A204.1 (cell line): Measurements from ENCODE around the gene SIN3B.
"Not testable (repeated sequence)": the region's sequence is repeated elsewhere in the genome, so short reads cannot be mapped to it uniquely, and the experiment has no call there.

Source experiments
- FAIRE-seq: peaks from 2 replicates; lab custom pipeline; 2012; peaks lifted over from hg19 to GRCh38; lab: Jason Lieb, UNC

SIN3B gene

GRCh38 chr19:16829010-16829821, at the start of gene SIN3B:
SIN3B (plus strand) TSS chr19:16829398; CDS start chr19:16829421, 23 bp downstream.
- no peak for FAIRE-seq

GRCh38 chr19:16779539-16780163, 49.5 kb upstream of the SIN3B start:
- no peak for FAIRE-seq

GRCh38 chr19:16782719-16783118, 46.5 kb upstream of the SIN3B start:
- no peak for FAIRE-seq

GRCh38 chr19:16788479-16788878, 40.7 kb upstream of the SIN3B start:
- FAIRE-seq, result no peak

- FAIRE-seq, result no peak
These were observed 40.0 kb upstream of the SIN3B start for GRCh38 chr19:16789238-16789637.

- no peak for FAIRE-seq
These were observed 39.1 kb upstream of the SIN3B start for GRCh38 chr19:16790051-16790450.

GRCh38 chr19:16791942-16792341, 37.3 kb upstream of the SIN3B start:
- FAIRE-seq, result no peak

- FAIRE-seq, result no peak
These were observed 34.4 kb upstream of the SIN3B start for GRCh38 chr19:16794456-16795441.

GRCh38 chr19:16795731-16796130, 33.5 kb upstream of the SIN3B start:
- no peak for FAIRE-seq

- no peak for FAIRE-seq
These were observed 31.3 kb upstream of the SIN3B start for GRCh38 chr19:16797876-16798275.

GRCh38 chr19:16798326-16798725, 30.9 kb upstream of the SIN3B start:
- not testable (repeated sequence) for FAIRE-seq

- no peak for FAIRE-seq
These were observed 29.5 kb upstream of the SIN3B start for GRCh38 chr19:16799740-16800139.

- no peak for FAIRE-seq
These were observed 27.6 kb upstream of the SIN3B start for GRCh38 chr19:16801600-16802013.

- FAIRE-seq, result no peak
These were observed 25.0 kb upstream of the SIN3B start for GRCh38 chr19:16804176-16804575.

- FAIRE-seq, result no peak
These were observed 21.5 kb upstream of the SIN3B start for GRCh38 chr19:16807549-16808284.

- FAIRE-seq, result no peak
These were observed 14.6 kb upstream of the SIN3B start for GRCh38 chr19:16814526-16815100.

GRCh38 chr19:16820056-16820455, 9.1 kb upstream of the SIN3B start:
- FAIRE-seq, result no peak

GRCh38 chr19:16821081-16821480, 8.1 kb upstream of the SIN3B start:
- FAIRE-seq, result no peak

GRCh38 chr19:16822648-16823047, 6.5 kb upstream of the SIN3B start:
- no peak for FAIRE-seq

GRCh38 chr19:16824658-16825311, 4.4 kb upstream of the SIN3B start:
- no peak for FAIRE-seq
